HepG2 (cell line): ENCODE results near the gene EXOC3L4.

Experiments used
- CTCF ChIP-seq: sonication (generic); formaldehyde crosslinking; IDR thresholded peaks from 2 replicates; pipeline ENCODE4 v1.5.0; 2020; ENCODE audit warnings: mild to moderate bottlenecking, missing genetic modification reagents, moderate library complexity
- NONO ChIP-seq, 2 experiments: fragments of 450-650 bp in 1 of 2; sonication (generic) in 1 of 2; formaldehyde crosslinking in 1 of 2; IDR thresholded peaks in 1 of 2; conservative IDR thresholded peaks in 1 of 2; 2 replicates each; pipeline versions ENCODE4 v1.6.1 to v1.8.0; 2017 to 2022; ENCODE audit warnings: mild to moderate bottlenecking in 1 of 2, missing genetic modification reagents in 1 of 2, moderate library complexity in 1 of 2
- POLR2A ChIP-seq, 2 experiments: IDR thresholded peaks; 2 replicates each; pipeline ENCODE4 v1.6.1; 2011; ENCODE audit warnings: low read depth in 2 of 2, low read length in 2 of 2, mild to moderate bottlenecking in 1 of 2, moderate library complexity in 1 of 2; ENCODE audit not compliant: insufficient read depth in 1 of 2

- TF ChIP-seq CTCF (CRISPR knock-in tag) = 0 out of 2 replicates have a peak, but pooled peaks have one; percentile 0
- no peak for TF ChIP-seq NONO (IDR thresholded peaks at IDR 0.05)
- no peak for TF ChIP-seq NONO (CRISPR knock-in tag; conservative IDR thresholded peaks at IDR 0.05)
- TF ChIP-seq POLR2A (IDR thresholded peaks at IDR 0.05; ENCODE audit: insufficient read depth in 1 of 2, low read depth in 2 of 2, low read length in 2 of 2) = peak in 1 of 2 experiments; percentile 48; a peak in 2 of 4 replicates
These were observed 18.1 kb downstream of the EXOC3L4 start for GRCh38 chr14:103112400-103113243.
